DOHH2 (cell line): Measurements from ENCODE around the gene TTC28.

Source experiments
- EZH2phosphoT487 ChIP-seq: fragments of 200-600 bp; sonication (generic); IDR thresholded peaks from 2 replicates; pipeline ENCODE4 v1.6.1; 2017; ENCODE audit warnings: borderline replicate concordance, mild to moderate bottlenecking, antibody characterized with exemption, low read length, moderate library complexity, mixed read lengths
- TF ChIP-seq, protein P1 (sequence below): fragments of 200-600 bp; sonication (generic); IDR thresholded peaks from one replicate; pipeline ENCODE4 v1.5.1; 2014; ENCODE audit warnings: antibody characterized with exemption, mild to moderate bottlenecking, low read depth, low read length; ENCODE audit not compliant: poor library complexity, severe bottlenecking

DNA sequence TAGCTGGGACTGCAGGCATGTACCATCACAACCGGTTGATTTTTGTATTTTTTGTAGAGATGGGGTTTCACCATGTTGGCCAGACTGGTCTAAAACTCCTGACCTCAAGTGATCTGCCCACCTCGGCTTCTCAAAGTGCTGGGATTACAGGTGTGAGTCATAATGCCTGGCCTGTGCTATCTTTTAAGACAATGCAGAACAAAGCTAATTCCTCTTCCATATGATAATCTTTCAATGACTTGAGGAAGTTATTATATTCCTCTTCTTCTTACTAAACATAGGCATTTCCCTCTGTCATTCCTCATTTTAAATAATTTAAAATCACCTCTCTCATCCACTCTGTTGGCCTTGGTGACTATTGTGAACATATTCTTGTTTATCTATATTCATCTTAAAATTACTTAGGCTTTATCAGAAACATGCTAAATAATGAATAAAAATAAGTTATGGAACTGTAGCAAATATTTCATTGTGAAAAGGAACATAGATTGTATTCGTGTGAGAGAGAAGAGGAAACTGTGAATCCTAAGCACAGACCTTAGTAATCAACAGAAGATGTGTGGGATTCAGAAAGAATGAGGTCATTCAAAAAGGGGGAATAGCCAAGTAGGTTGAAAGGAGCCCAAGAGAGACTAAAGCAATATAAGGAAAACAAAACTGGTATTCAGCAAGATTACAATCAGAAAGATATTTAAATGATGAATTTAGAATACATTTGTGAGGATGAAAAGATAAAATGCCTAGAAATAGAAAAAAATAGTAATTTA lies 269.4 kb downstream of the TTC28 start:
- TF ChIP-seq, protein P1, sequence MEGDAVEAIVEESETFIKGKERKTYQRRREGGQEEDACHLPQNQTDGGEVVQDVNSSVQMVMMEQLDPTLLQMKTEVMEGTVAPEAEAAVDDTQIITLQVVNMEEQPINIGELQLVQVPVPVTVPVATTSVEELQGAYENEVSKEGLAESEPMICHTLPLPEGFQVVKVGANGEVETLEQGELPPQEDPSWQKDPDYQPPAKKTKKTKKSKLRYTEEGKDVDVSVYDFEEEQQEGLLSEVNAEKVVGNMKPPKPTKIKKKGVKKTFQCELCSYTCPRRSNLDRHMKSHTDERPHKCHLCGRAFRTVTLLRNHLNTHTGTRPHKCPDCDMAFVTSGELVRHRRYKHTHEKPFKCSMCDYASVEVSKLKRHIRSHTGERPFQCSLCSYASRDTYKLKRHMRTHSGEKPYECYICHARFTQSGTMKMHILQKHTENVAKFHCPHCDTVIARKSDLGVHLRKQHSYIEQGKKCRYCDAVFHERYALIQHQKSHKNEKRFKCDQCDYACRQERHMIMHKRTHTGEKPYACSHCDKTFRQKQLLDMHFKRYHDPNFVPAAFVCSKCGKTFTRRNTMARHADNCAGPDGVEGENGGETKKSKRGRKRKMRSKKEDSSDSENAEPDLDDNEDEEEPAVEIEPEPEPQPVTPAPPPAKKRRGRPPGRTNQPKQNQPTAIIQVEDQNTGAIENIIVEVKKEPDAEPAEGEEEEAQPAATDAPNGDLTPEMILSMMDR, result no peak
- no peak for TF ChIP-seq EZH2phosphoT487
